HG02943 (cell line): ENCODE data around the gene CPSF7.
A peak's percentile ranks its signal among the peaks of the same experiment; 100 is the strongest.

Source experiments
- ATAC-seq: cut with Tn5 transposase; IDR thresholded peaks from one replicate; pipeline ENCODE4 v1.9.1; 2021; ENCODE audit warnings: mild to moderate bottlenecking, low read depth, moderate library complexity; ENCODE audit not compliant: unreplicated experiment

Gene CPSF7

DNA sequence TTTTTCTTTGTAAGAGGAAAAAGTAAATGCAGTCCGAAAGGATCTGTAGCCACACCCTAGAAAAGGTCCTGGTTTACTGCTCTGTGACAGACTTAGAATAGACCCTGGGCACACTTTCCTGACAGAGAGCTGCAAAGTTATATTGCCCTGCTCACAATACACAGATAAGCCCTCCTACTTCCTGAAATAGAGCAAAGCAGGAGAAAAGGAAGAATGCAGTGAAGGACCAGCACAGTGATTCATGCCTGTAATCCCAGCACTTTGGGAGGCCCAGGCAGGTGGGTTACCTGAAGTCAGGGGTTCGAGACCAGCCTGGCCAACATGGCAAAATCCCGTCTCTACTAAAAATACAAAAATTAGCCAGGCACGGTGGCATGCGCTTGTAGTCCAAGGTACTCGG lies 70.3 kb downstream of the CPSF7 start:
- ATAC-seq, result no peak

DNA sequence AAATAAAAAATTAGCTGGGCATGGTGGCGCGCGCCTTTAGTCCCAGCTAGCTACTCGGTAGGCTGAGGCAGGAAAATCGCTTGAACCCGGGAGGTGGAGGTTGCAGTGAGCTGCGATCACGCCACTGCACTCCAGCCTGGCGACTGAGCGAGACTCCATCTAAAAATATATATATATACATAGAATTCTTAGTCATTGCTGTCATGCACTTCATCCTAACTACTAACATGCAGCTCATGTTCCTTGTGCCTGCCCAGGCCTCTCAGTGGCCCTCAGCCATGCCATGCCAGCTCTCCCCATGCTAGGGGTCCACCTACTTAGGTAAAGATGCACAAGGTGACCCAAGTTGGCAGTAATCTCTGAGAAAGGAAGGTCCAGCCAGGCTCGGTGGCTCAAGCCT lies 71.2 kb downstream of the CPSF7 start:
- no peak for ATAC-seq

DNA sequence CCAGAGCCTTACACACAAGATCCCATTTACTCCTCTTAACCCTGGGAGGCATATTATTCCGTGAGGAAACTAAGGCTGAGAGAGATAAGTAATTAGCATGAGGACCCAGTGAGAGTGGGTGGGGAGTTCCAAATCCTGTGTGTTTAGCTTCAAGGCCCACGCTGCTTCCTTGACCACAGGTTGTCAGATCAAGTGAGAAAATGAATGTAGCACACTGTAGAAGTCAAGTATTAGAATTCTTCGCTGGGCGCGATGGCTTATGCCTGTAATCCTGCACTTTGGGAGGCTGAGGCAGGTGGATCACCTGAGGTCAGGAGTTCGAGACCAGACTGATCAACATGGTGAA lies 71.9 kb downstream of the CPSF7 start:
- ATAC-seq, result no peak

DNA sequence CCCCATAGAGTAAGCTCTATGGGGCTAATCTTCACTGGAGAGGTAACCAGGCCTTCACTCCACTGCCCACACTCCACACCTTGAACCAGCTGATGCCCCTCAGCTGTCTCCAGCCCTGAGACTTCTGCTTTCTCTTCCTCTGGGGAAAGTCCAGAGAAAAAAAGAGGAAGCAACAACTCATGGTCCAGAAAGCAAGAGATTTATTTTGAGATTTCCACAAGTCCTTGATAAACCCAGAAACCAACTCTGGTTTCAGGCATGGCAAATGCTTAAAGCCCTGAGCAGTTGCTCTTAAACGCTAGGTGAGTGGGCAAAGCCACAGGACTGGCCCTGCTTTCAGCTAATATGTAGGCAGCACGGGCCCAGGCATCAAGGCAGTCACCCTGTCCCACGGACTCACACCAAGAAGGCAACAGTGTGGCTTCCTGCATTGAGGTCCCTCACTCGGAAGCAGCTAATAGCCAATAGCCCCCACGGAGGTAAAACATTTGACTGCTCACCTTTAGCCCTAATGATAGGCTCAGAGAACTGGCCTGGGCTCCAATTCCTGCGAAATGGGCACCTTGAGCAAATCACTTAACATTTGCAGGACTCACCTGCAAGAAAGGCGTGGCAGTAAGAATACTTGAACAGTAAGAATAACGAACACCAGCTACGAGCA lies 72.4 kb downstream of the CPSF7 start:
- peak; percentile 40 for ATAC-seq

DNA sequence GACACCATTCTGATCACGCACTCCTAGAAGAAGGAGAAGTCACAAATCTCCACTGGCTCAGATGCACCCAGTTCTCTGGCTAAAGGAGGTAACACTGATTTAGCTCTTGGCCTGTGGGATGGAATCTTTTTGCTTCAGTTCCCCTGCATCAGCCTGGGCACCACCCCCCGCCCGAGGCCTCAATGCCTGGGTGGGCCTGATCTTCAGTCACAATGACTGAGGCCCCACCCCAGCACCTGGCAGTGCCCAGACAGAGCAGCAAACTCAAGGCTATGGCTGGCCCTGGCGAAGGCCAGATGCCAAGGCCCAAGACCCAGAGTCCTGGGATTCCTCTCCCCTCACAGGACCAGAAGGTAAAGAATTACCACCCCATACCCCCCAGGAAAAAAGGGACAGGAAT lies 73.1 kb downstream of the CPSF7 start:
- no peak for ATAC-seq

DNA sequence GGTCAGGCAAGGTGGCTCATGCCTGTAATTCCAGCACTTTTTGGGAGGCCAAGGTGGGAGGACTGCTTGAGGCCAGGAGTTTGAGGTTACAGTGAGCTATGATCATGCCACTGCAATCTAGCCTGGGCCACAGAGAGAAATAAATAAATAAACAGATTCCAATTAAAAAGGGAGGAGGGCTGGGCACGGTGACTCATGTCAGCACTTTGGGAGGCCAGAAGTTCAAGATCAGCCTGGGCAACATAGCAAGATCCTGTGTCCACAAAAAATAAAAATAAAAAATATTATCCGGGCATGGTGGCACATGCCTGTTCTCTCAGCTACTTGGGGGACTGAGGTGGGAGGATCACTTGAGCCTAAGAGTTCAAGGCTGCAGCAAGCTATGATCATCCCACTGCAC lies 75.6 kb downstream of the CPSF7 start:
- ATAC-seq, result no peak

DNA sequence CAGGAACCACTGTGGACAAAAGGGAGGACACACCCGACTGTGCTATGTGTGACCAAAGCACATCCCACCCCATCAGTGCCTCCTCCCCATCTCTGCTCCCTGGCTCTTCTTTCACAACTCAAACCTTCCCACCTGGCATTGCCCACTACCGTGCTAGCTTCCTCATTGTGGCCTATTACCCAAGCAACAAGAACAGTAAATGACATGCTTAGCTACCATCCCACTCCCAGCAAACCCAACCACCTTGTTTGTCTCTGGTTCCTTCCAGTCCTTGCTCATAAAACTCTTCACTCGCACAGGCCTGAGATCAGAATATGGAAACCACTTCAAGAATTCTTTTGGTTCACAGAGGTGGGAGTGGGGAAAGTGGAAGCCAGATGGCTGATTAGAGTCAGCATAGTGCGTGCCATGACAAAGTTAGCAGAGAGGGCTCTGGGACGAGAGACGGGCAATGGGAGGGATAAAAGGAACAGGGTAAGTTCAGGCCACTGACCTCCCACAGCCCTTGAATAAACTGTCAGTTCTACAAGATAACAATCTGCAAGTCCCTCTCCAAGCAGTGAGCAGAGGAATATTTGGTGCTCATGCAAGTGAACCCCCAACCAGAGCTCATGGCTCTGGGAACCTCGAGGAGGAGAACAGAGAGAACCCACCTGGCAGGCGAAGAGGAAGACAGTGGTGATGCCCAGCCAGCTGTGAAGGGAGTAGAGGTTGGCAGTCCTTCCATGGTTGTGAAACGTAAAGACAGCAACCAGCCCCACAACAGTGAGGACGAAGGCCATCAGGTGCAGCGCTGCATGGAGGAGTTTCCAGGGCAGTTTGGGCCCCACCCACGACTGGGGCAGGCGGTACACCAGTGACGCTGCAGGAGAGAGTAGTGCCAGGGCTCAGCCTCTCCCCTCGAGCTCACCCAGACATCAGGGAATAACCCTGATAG lies 76.4 kb downstream of the CPSF7 start:
- no peak for ATAC-seq
